Pancreas (tissue), 10 donors: Measurements from ENCODE around the gene CDX1. TPM values are rescaled to one million over a fixed set of nuclear protein-coding genes. Genes with fewer than 3 reads are reported as not detected.

Experiments used
- ATAC-seq, 4 donors: fragments of 200-7000 bp; cut with Tn5 transposase; one replicate each; pipeline versions ENCODE4 v1.8.0 to v1.9.1; 2020; ENCODE audit warnings: mild to moderate bottlenecking in 4 of 4, moderate library complexity in 4 of 4
- DNase-seq, 6 donors: peaks; one replicate each; pipeline ENCODE4 v3.0.0-alpha.2; 2020
- FAIRE-seq: peaks from 2 replicates; lab custom pipeline; 2012; peaks lifted over from hg19 to GRCh38; lab: Jason Lieb, UNC
- H3K27ac ChIP-seq, 4 donors: fragments of 200-600 bp; sonication (generic); 1 replicate in 3 of 4; 2 replicates in 1 of 4; pipeline versions ENCODE4 v1.5.0 to v1.8.0; 2020
- H3K27me3 ChIP-seq, 4 donors: fragments of 200-600 bp; one replicate each; pipeline ENCODE4 v1.8.0; 2021
- H3K36me3 ChIP-seq, 3 donors: fragments of 200-600 bp; sonication (generic) in 1 of 3; one replicate each; pipeline versions ENCODE4 v1.5.0 to v1.8.0; 2020 to 2021
- H3K4me1 ChIP-seq, 3 donors: fragments of 200-600 bp; one replicate each; pipeline ENCODE4 v1.8.0; 2021
- H3K4me3 ChIP-seq, 4 donors: fragments of 200-600 bp; sonication (generic) in 2 of 4; one replicate each; pipeline versions ENCODE4 v1.5.0 to v1.8.0; 2020 to 2021
- H3K9me3 ChIP-seq, 4 donors: fragments of 200-600 bp; one replicate each; pipeline ENCODE4 v1.8.0; 2021
- WGBS, 2 donors: extraction: QIAGEN DNeasy Blood & Tissue Kit; methylation state at CpG; one replicate each; pipeline ENCODE4 v1.1.7; 2013; 5-methylcytosine and 5-hydroxymethylcytosine counted together
- intact Hi-C, 3 donors: fragments of 100-400 bp; cut with DNase I; formaldehyde crosslinking; loops; one replicate each; pipeline versions ENCODE4 v1.11.1 to v1.14.2; 2022
- polyA plus RNA-seq, 2 donors: library from polyadenylated mRNA; stranded (reverse); fragments of 200-250 nt; gene quantifications; one replicate each; pipeline ENCODE4 v1.2.3, GENCODE V29; 2013
- total RNA-seq, 6 donors: library from RNA; stranded (reverse); fragmentation: NEBNext Ultra II Directional in 4 of 6; extraction: Animal tissue kit (Norgen Biotek cat#: 25700) in 4 of 6; gene quantifications; one replicate each; pipeline versions ENCODE4 v1.2.1 to v1.2.4, GENCODE V29; 2021 to 2023
- TF ChIP-seq, protein P1 (sequence below), 4 donors: fragments of 200-600 bp; sonication (generic) in 3 of 4; IDR thresholded peaks; one replicate each; pipeline versions ENCODE4 v1.5.0 to v1.8.0; 2021; ENCODE audit warnings: antibody characterized with exemption in 4 of 4
- donor health status: healthy with polysubstance abuse.
- donor health status: DM: no; HTN: no; CAD: no; lungs with moderate emphysema.
- donor health status: DM: no; HTN: no; CAD: no.
- donor health status: control.
- donor health status: control.
- donor health status: Bipolar disorder and iron deficiency.
- donor health status: DM: yes; HTN: yes; CAD: no.
- donor health status: DM: no; HTN: no; CAD: no.
- donor health status: DM: no; HTN: no; CAD: no.
- donor health status: DM: yes; HTN: yes; CAD: no.

CDX1 gene
- total and polyA plus RNA-seq, 8 donors, result 0.13 to 0.19 (median 0.16) TPM; not detected in 5

DNA sequence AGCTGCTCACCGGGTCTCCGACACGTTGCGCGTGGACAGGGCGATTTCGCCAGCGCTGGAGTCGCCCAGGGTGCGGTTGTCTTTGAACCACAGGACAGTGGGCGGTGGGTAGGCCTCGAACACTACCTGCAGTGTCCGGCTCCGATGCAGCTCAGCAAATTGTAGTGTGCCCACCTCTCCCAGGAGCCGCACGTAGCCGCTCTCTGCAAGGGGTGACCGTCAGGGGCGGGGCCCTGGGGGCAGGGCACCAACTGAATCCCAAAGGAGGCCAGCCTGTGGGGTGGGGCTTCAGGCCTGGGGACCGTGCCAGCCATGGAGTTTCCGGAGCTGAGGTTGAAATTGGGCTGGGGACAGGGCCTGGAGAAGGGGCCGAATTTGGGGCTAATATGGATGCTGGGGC, 33.8 kb upstream of the CDX1 start:
- FAIRE-seq, result no peak
- 91% methylated on average over 22 of the region's 22 CpGs for WGBS, 2 donors
- Histone ChIP-seq H3K4me3 (no peak overlapping the region), H3K27ac (no peak overlapping the region), H3K27me3 (no peaks in the 10 kb centered on the region), H3K9me3 (no peaks in the 10 kb centered on the region), H3K36me3 (no peaks in the 10 kb centered on the region), H3K4me1 (peaks cover 0 to 6% (median 2%) of the 10 kb centered on the region in 3 donors)
- TF ChIP-seq, protein P1, sequence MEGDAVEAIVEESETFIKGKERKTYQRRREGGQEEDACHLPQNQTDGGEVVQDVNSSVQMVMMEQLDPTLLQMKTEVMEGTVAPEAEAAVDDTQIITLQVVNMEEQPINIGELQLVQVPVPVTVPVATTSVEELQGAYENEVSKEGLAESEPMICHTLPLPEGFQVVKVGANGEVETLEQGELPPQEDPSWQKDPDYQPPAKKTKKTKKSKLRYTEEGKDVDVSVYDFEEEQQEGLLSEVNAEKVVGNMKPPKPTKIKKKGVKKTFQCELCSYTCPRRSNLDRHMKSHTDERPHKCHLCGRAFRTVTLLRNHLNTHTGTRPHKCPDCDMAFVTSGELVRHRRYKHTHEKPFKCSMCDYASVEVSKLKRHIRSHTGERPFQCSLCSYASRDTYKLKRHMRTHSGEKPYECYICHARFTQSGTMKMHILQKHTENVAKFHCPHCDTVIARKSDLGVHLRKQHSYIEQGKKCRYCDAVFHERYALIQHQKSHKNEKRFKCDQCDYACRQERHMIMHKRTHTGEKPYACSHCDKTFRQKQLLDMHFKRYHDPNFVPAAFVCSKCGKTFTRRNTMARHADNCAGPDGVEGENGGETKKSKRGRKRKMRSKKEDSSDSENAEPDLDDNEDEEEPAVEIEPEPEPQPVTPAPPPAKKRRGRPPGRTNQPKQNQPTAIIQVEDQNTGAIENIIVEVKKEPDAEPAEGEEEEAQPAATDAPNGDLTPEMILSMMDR (IDR thresholded peaks at IDR 0.05), result no peak
- intact Hi-C loops, result loop anchor here in 1 of 3 donors (10.0 kb wide), 2 partner anchors 82 to 302 kb away; no protein-coding TSS in a partner anchor
- ATAC-seq, result no peak
- DNase-seq, result peak in 1 of 6 donors; percentile 60

DNA sequence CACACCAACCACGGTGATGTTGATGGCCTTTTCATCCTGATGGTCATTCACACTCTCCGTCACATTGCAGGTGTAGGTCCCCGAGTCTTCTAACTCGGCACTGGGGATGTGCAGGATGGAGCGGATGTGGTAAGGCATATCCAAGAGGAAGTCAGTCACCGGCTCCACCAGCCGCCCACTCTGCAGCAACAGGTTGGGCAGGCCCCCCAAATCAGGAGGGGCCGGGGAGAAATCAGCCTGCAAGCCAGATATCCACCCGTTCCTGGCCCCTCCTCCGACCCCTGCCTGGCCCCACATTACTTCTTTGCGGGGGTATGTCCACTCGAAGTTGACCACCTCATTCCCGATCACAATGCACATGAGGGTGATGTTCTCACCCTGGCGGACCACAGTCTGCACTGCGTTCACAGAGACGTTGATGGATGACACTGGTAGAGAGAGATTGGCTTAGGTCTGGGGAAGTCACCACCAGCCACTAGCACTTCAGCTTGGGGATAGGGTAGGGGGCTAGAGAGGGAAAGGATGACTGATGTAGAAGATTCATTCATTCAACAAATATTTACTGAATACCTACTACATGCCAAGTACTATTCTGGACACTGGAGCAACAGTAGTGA, 32.9 kb upstream of the CDX1 start:
- intact Hi-C loops, result loop anchor here in 1 of 3 donors (10.0 kb wide), 2 partner anchors 81 to 301 kb away; no protein-coding TSS in a partner anchor
- Histone ChIP-seq H3K27me3 (no peaks in the 10 kb centered on the region), H3K27ac (no peak overlapping the region), H3K9me3 (no peaks in the 10 kb centered on the region), H3K4me3 (no peak overlapping the region), H3K4me1 (peaks cover 0 to 9% (median 8%) of the 10 kb centered on the region in 3 donors), H3K36me3 (no peaks in the 10 kb centered on the region)
- 64 to 74% methylated on average over 16 of the region's 16 CpGs for WGBS, 2 donors
- ATAC-seq (no peak), DNase-seq (peak in 1 of 6 donors; percentile 41), FAIRE-seq (no peak)
- TF ChIP-seq, protein P1 (IDR thresholded peaks at IDR 0.05), result no peak

DNA sequence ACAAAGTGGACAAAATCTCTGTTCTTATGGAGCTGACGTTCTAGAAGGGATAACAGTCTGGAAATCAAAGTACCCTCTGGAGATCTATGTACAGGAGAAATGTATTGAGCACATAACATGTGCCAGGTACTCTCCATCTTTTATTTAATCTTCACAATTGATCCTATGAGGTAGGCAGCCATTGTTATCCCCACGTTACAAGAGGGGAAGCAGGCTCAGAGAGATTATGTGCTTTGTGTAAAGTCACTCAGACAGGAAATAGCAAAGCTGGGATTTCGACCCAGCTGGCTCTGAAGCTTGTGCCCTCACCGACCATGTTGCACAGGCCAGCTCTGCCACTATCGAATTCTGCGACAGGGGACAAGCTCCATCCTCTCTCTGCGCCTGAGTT, 32.4 kb upstream of the CDX1 start:
- WGBS, 2 donors, result 56 to 64% methylated on average over 7 of the region's 7 CpGs
- H3K27me3 ChIP-seq, result no peaks in the 10 kb centered on the region
- TF ChIP-seq, protein P1 (IDR thresholded peaks at IDR 0.05), result no peak
- H3K36me3 ChIP-seq, result no peaks in the 10 kb centered on the region
- intact Hi-C loops, result loop anchor here in 1 of 3 donors (10.0 kb wide), 2 partner anchors 81 to 301 kb away; no protein-coding TSS in a partner anchor
- no peak overlapping the region for H3K4me3 ChIP-seq
- DNase-seq, result peak in 1 of 6 donors; percentile 5
- no peak for ATAC-seq
- no peak overlapping the region for H3K27ac ChIP-seq
- H3K4me1 ChIP-seq, result peaks cover 0 to 9% (median 8%) of the 10 kb centered on the region in 3 donors
- no peaks in the 10 kb centered on the region for H3K9me3 ChIP-seq
- no peak for FAIRE-seq

DNA sequence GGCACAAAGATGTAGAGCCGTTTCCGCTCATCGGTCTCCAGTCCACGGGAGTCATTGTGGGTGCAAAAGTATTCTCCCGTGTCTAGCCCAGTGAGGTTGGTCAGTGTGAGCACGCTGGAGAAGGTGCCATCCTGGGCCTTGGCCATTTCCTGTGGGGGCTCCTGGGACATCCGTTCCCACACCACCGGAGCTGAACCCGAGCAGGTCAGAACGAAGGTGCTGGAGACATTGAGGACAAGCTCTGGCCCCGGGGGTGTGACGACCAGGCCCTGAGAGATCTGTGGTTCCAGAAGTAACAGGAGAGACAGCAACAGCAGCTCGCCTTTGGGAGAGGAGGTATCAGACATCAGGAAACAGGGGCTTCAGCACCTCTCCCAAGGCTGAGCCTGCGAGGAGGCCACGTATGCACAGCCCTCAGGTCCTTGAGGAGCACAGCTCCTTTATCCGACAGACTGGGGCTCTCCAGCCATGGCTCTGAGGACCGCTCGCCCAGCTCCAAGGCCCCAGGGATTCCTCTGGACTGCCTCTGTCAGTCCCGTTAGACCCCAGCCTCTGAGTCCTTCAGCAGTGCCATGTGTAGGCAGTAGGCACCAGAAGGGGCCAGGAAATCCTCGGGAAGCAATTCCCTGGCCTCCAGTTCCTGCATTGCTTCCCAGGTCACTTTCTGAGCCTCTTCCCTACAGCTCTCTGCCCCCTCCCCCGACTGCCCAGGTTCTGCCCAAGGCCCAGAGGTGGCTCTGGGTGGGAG, 30.8 kb upstream of the CDX1 start:
- Histone ChIP-seq H3K4me1 (peaks cover 0 to 9% (median 8%) of the 10 kb centered on the region in 3 donors), H3K9me3 (no peaks in the 10 kb centered on the region), H3K36me3 (no peaks in the 10 kb centered on the region), H3K27ac (no peak overlapping the region), H3K4me3 (no peak overlapping the region), H3K27me3 (no peaks in the 10 kb centered on the region)
- FAIRE-seq, result no peak
- 78 to 87% methylated on average over 21 of the region's 21 CpGs for WGBS, 2 donors
- no peak for ATAC-seq
- peak in 1 of 6 donors; percentile 47 for DNase-seq
- TF ChIP-seq, protein P1 (IDR thresholded peaks at IDR 0.05), result no peak
- intact Hi-C loops, result loop anchor here in 1 of 3 donors (10.0 kb wide), 2 partner anchors 79 to 299 kb away; no protein-coding TSS in a partner anchor
